PC-9 (cell line): ENCODE results near the gene C10orf67. TPM values are rescaled to one million over a fixed set of nuclear protein-coding genes. Genes with fewer than 3 reads are reported as not detected.

Experiments used
- BruUV-seq: library from RNA; stranded (reverse); fragments of 400-500 nt; replicated peaks from 2 replicates; lab custom pipeline; 2021; lab: Mats Ljungman, UMichigan
- CTCF ChIA-PET: fragments of 300-600 bp; sonication (Branson Sonifier 250); formaldehyde crosslinking; loops from one replicate; lab custom pipeline; 2022; ENCODE audit warnings: antibody characterized with exemption; lab: Charles Lee
- POLR2A ChIA-PET: fragments of 300-600 bp; sonication (Branson Sonifier 250); formaldehyde crosslinking; loops from one replicate; lab custom pipeline; 2022; ENCODE audit warnings: antibody characterized with exemption; ENCODE audit not compliant: unreplicated experiment; lab: Charles Lee
- DNase-seq, 2 experiments: peaks; one replicate each; pipeline versions ENCODE4 v3.0.0 to v3.0.0-alpha.2; 2015 to 2022; ENCODE audit warnings: mixed read lengths in 1 of 2
- H2AFZ ChIP-seq: fragments of 200-600 bp; sonication (generic); 2 replicates; pipeline ENCODE4 v1.8.1; 2017; ENCODE audit warnings: antibody characterized with exemption
- H3F3A ChIP-seq: fragments of 200-600 bp; sonication (generic); 2 replicates; pipeline ENCODE4 v1.8.1; 2017; ENCODE audit warnings: antibody characterized with exemption, mild to moderate bottlenecking, low read depth; ENCODE audit not compliant: insufficient read depth
- H3K27ac ChIP-seq: fragments of 200-600 bp; sonication (generic); 2 replicates; pipeline ENCODE4 v1.6.1; 2016; ENCODE audit warnings: mixed run types
- H3K27me3 ChIP-seq: fragments of 200-600 bp; sonication (generic); 2 replicates; pipeline ENCODE4 v1.6.1; 2016; ENCODE audit warnings: low read depth, mixed run types; ENCODE audit not compliant: insufficient read depth
- H3K36me3 ChIP-seq: fragments of 200-600 bp; sonication (generic); 2 replicates; pipeline ENCODE4 v1.6.1; 2016; ENCODE audit warnings: low read depth, mixed run types
- H3K4me1 ChIP-seq: fragments of 200-600 bp; sonication (generic); replicated peaks from 2 replicates; pipeline ENCODE4 v1.6.1; 2016; ENCODE audit warnings: mixed run types; ENCODE audit not compliant: insufficient read depth
- H3K4me2 ChIP-seq: fragments of 200-600 bp; sonication (generic); 2 replicates; pipeline ENCODE4 v1.6.1; 2017; ENCODE audit warnings: mixed run types
- H3K4me3 ChIP-seq: fragments of 200-600 bp; sonication (generic); 2 replicates; pipeline ENCODE4 v1.6.1; 2016; ENCODE audit warnings: mixed run types
- H3K79me2 ChIP-seq: fragments of 200-600 bp; sonication (generic); 2 replicates; pipeline ENCODE4 v1.6.1; 2017; ENCODE audit warnings: low read depth, mixed run types
- H3K9me2 ChIP-seq: fragments of 200-600 bp; sonication (generic); 2 replicates; pipeline ENCODE4 v1.8.1; 2017; ENCODE audit warnings: mild to moderate bottlenecking; ENCODE audit not compliant: insufficient read depth
- H3K9me3 ChIP-seq: fragments of 200-600 bp; sonication (generic); 2 replicates; pipeline ENCODE4 v1.8.1; 2016; ENCODE audit warnings: low read depth; ENCODE audit not compliant: insufficient read depth
- H4K20me1 ChIP-seq: fragments of 200-600 bp; sonication (generic); 2 replicates; pipeline ENCODE4 v1.8.1; 2017; ENCODE audit not compliant: insufficient read depth
- EZH2 ChIP-seq: fragments of 200-600 bp; sonication (generic); IDR thresholded peaks from 2 replicates; pipeline ENCODE4 v1.8.0; 2017; ENCODE audit warnings: antibody characterized with exemption, low read depth
- intact Hi-C: fragments of 100-400 bp; cut with micrococcal nuclease; formaldehyde crosslinking; loops from one replicate; pipeline ENCODE4 v1.10.0; 2022; ENCODE audit not compliant: unreplicated experiment
- total RNA-seq: library from RNA; stranded (reverse); gene quantifications from 2 replicates; pipeline ENCODE4 v1.2.3, GENCODE V29; 2021
- TF ChIP-seq, protein P1 (sequence below): fragments of 200-600 bp; sonication (generic); conservative IDR thresholded peaks from 2 replicates; pipeline ENCODE4 v1.6.1; 2017; ENCODE audit warnings: mixed run types, antibody characterized with exemption, mild to moderate bottlenecking, moderate library complexity

The C10orf67 gene
- total RNA-seq, 1 experiment from 2014 or later: 1.2 TPM

DNA sequence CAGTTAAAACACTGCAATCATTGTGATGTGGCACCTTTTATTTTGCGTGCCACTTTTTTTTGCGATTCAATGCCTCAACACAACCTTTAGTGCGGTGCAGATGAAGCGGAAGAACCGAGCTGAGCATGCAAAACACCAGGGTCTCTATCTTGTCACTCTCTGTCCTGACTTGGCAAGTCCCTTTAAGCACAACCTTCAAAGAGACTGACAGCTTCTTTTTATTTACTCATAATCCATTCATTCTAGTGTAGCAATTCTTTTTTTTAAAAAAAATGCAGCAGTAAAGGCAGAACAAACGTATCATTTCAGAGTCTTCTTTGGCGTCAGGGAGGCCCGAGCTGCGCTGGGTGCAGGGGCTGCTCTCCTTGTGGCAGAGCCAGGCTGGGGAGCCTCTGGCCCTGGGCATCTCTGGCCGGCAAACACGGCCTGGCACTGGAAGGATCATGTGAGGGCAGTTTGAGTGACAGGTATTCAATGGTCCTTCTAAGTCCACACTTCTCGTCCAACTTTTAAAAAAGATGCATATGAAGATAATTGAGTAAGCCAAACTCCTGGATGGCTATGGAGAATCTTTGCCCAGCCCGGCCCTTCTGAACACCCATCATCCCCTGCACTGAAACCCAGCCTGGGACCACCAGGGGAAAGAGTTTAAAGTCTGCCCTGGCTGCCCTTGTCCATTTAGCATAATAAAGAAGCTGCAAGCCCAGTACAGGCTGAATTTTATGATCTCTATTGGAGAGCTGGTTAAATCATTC lies 148.6 kb downstream of the C10orf67 start:
- Histone ChIP-seq H2AFZ (no peak overlapping the region), H3K27me3 (peaks cover 6% of the 10 kb centered on the region; the same call in 1 of the 2 replicates), H3K36me3 (no peaks in the 10 kb centered on the region), H3K79me2 (no peaks in the 10 kb centered on the region), H4K20me1 (no peaks in the 10 kb centered on the region), H3K4me1 (no peaks in the 10 kb centered on the region), H3K9me3 (no peaks in the 10 kb centered on the region), H3K4me3 (no peak overlapping the region), H3K4me2 (no peak overlapping the region), H3F3A (no peaks in the 10 kb centered on the region), H3K27ac (no peak overlapping the region), H3K9me2 (no peaks in the 10 kb centered on the region)
- ChIA-PET CTCF (no interaction called here), POLR2A (no interaction called here)
- intact Hi-C loops: no loop called here
- no peak for DNase-seq
- no peak for TF ChIP-seq EZH2
- TF ChIP-seq, protein P1, sequence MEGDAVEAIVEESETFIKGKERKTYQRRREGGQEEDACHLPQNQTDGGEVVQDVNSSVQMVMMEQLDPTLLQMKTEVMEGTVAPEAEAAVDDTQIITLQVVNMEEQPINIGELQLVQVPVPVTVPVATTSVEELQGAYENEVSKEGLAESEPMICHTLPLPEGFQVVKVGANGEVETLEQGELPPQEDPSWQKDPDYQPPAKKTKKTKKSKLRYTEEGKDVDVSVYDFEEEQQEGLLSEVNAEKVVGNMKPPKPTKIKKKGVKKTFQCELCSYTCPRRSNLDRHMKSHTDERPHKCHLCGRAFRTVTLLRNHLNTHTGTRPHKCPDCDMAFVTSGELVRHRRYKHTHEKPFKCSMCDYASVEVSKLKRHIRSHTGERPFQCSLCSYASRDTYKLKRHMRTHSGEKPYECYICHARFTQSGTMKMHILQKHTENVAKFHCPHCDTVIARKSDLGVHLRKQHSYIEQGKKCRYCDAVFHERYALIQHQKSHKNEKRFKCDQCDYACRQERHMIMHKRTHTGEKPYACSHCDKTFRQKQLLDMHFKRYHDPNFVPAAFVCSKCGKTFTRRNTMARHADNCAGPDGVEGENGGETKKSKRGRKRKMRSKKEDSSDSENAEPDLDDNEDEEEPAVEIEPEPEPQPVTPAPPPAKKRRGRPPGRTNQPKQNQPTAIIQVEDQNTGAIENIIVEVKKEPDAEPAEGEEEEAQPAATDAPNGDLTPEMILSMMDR: no peak
- BruUV-seq: no TSS peak

DNA sequence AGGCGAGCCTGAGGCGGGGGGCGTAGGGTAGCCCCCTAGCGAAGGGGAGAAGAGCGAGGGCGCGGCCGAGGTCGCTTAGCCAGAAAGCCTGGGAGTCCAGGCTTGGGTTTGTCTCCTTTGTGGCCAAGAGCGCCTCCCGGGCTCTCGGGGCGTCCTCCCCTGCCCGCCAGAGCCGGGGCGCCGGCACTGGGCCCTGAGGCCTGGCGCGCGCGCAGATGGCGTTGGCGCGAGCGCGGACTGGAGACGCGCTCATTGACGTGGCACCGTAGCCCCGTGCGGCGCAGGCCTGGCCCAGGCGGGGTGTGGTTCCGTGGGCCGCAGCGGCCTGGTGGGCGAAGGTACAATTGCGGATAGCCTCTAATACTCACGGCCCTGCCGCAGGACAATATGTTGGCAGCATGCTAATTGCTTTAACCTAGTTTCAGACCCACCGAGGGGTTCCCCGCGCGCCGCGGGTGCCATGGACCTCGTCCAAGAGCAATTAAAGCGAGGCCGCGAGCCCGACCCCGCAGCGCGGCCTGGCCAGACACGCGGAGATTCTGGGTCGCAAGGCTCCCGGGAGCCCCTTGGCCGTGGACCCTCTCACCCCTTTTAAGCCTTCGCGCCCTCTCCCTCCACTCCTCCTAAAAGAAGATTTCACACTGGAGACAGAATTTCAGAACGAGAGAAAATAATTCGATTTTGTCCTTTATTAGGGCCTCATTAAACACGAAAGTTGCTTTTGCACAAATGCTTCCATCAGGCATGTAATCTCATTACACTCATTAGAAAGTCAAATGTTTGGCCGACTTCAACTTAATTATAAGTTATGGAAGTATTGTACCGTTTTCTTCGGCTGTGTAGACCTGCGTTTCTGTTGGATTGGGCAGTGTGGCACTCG lies 149.4 kb downstream of the C10orf67 start:
- CTCF ChIA-PET: no interaction called here
- H3K27ac ChIP-seq: no peak overlapping the region

DNA sequence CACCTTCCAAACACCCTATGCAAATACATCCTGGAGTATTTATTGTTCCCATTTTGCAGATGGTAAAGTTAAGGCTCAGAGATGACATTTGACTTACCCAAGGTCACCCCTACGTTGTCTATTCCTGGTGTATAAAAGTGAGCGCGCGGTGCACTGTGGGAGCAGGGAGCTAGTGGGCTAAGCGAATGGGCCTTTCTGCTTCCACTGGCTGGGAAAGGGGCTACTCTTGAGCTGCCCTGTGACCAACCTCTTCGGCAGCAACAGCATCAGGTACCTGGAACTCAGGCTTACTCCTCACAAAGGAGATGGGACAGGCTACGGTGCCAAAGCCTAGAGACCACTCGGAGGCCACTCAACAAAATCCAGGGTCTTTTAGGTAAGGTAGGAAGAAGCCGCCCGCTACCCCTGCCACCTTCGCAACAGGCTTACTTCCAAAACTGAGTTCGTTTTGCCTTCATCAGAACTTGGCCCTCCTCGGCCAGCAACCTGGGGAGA lies 150.1 kb downstream of the C10orf67 start:
- POLR2A ChIA-PET: no interaction called here
- no TSS peak for BruUV-seq

More for the DNA sequence above, 149.4 kb downstream of the C10orf67 start:
- intact Hi-C loops: no loop called here
- Histone ChIP-seq H3K4me1 (no peaks in the 10 kb centered on the region), H4K20me1 (no peaks in the 10 kb centered on the region), H2AFZ (no peak overlapping the region), H3K36me3 (no peaks in the 10 kb centered on the region), H3K9me2 (no peaks in the 10 kb centered on the region), H3K9me3 (no peaks in the 10 kb centered on the region), H3K4me2 (no peak overlapping the region), H3K4me3 (no peak overlapping the region), H3F3A (no peaks in the 10 kb centered on the region), H3K27me3 (no peaks in the 10 kb centered on the region; the same call in 1 of the 2 replicates), H3K79me2 (no peaks in the 10 kb centered on the region)
- TF ChIP-seq EZH2: no peak
- TF ChIP-seq, protein P1: no peak
- DNase-seq: no peak
- POLR2A ChIA-PET: no interaction called here
- no TSS peak for BruUV-seq

More for the DNA sequence above, 150.1 kb downstream of the C10orf67 start:
- H3F3A ChIP-seq: no peaks in the 10 kb centered on the region
- H3K36me3 ChIP-seq: no peaks in the 10 kb centered on the region
- H3K9me2 ChIP-seq: no peaks in the 10 kb centered on the region
- H3K4me2 ChIP-seq: no peak overlapping the region
- intact Hi-C loops: no loop called here
- no peak overlapping the region for H3K4me3 ChIP-seq
- no peak overlapping the region for H2AFZ ChIP-seq
- CTCF ChIA-PET: no interaction called here
- H3K4me1 ChIP-seq: no peaks in the 10 kb centered on the region
- no peaks in the 10 kb centered on the region; the same call in 1 of the 2 replicates for H3K27me3 ChIP-seq
- DNase-seq: no peak
- no peak overlapping the region for H3K27ac ChIP-seq
- H4K20me1 ChIP-seq: no peaks in the 10 kb centered on the region
- TF ChIP-seq EZH2: no peak
- TF ChIP-seq, protein P1: no peak
- no peaks in the 10 kb centered on the region for H3K9me3 ChIP-seq
- no peaks in the 10 kb centered on the region for H3K79me2 ChIP-seq
